IMR-90 (cell line): ENCODE results near the gene PLAAT2. TPM values are rescaled to one million over a fixed set of nuclear protein-coding genes. Genes with fewer than 3 reads are reported as not detected.
"Not testable (repeated sequence)": the region's sequence is repeated elsewhere in the genome, so short reads cannot be mapped to it uniquely, and the experiment has no call there.

Experiments used
- ATAC-seq: fragments of 200-7000 bp; cut with Tn5 transposase; 2 replicates; pipeline ENCODE4 v1.9.1; 2020; ENCODE audit warnings: low read depth, mild to moderate bottlenecking, moderate library complexity
- BruUV-seq: library from RNA; stranded (reverse); fragments of 400-500 nt; replicated peaks from 2 replicates; lab custom pipeline; 2021; lab: Mats Ljungman, UMichigan
- CTCF ChIA-PET: fragments of 300-600 bp; formaldehyde crosslinking; extraction: SDS; loops from one replicate; lab custom pipeline; 2021; ENCODE audit warnings: antibody characterized with exemption; lab: Yijun Ruan, JAX
- POLR2A ChIA-PET: fragments of 300-600 bp; sonication (Branson Sonifier 250); formaldehyde crosslinking; loops from one replicate; lab custom pipeline; 2022; ENCODE audit warnings: antibody characterized with exemption; ENCODE audit not compliant: unreplicated experiment; lab: Charles Lee
- DNase-seq: peaks from one replicate; pipeline ENCODE4 v3.0.0; 2013
- H2AFZ ChIP-seq: replicated peaks from 2 replicates; pipeline ENCODE3; 2013; ENCODE audit warnings: low read length, mild to moderate bottlenecking; ENCODE audit not compliant: poor library complexity
- H2AK5ac ChIP-seq: 2 replicates; pipeline ENCODE4 v1.6.1; 2013; ENCODE audit warnings: low read depth, low read length, inconsistent platforms
- H2AK9ac ChIP-seq: replicated peaks from 2 replicates; pipeline ENCODE3; 2013; ENCODE audit warnings: mild to moderate bottlenecking, low read depth, low read length, moderate library complexity; ENCODE audit not compliant: poor library complexity
- H2BK120ac ChIP-seq: 2 replicates; pipeline ENCODE4 v1.6.1; 2013; ENCODE audit warnings: low read depth, low read length, inconsistent platforms
- H2BK15ac ChIP-seq: 3 replicates; pipeline ENCODE4 v1.6.1; 2013; ENCODE audit warnings: low read depth, low read length, inconsistent platforms
- H2BK20ac ChIP-seq: 2 replicates; pipeline ENCODE4 v1.6.1; 2013; ENCODE audit warnings: low read depth, mild to moderate bottlenecking, inconsistent platforms, low read length, moderate library complexity
- H2BK5ac ChIP-seq: 2 replicates; pipeline ENCODE4 v1.6.1; 2013; ENCODE audit warnings: mild to moderate bottlenecking, low read depth, low read length, inconsistent platforms; ENCODE audit not compliant: poor library complexity, severe bottlenecking
- H3K14ac ChIP-seq: replicated peaks from 2 replicates; pipeline ENCODE4 v1.6.1; 2013; ENCODE audit warnings: low read depth, low read length, inconsistent platforms
- H3K18ac ChIP-seq: 2 replicates; pipeline ENCODE4 v1.6.1; 2013; ENCODE audit warnings: low read depth, low read length, control low read depth
- H3K23ac ChIP-seq: 2 replicates; pipeline ENCODE4 v1.6.1; 2013; ENCODE audit warnings: low read depth, low read length, inconsistent platforms
- H3K27ac ChIP-seq: 2 replicates; pipeline ENCODE4 v1.5.1; 2013; ENCODE audit warnings: mild to moderate bottlenecking, control low read depth, low read length; ENCODE audit not compliant: insufficient read depth
- H3K27me3 ChIP-seq: 2 replicates; pipeline ENCODE4 v1.6.1; 2013; ENCODE audit warnings: low read length; ENCODE audit not compliant: control insufficient read depth, insufficient read depth
- H3K36me3 ChIP-seq: 2 replicates; pipeline ENCODE4 v1.6.1; 2013; ENCODE audit warnings: low read length, mixed read lengths; ENCODE audit not compliant: control insufficient read depth, insufficient read depth
- H3K4ac ChIP-seq: 2 replicates; pipeline ENCODE4 v1.6.1; 2013; ENCODE audit warnings: low read depth, low read length, inconsistent platforms
- H3K4me1 ChIP-seq: 2 replicates; pipeline ENCODE4 v1.6.1; 2013; ENCODE audit warnings: low read length, mixed read lengths; ENCODE audit not compliant: control insufficient read depth, insufficient read depth
- H3K4me2 ChIP-seq: 2 replicates; pipeline ENCODE4 v1.6.1; 2013; ENCODE audit warnings: low read depth, mild to moderate bottlenecking, control low read depth, low read length, moderate library complexity
- H3K4me3 ChIP-seq: 2 replicates; pipeline ENCODE4 v1.5.1; 2013; ENCODE audit warnings: low read depth, mild to moderate bottlenecking, control low read depth, low read length, moderate library complexity; ENCODE audit not compliant: insufficient read depth
- H3K56ac ChIP-seq: 2 replicates; pipeline ENCODE4 v1.6.1; 2013; ENCODE audit warnings: low read length, inconsistent platforms; ENCODE audit not compliant: insufficient read depth; ENCODE audit errors: extremely low read depth
- H3K79me1 ChIP-seq, 2 experiments: 2 replicates each; pipeline ENCODE4 v1.6.1; 2013; ENCODE audit warnings: low read length in 2 of 2, inconsistent platforms in 1 of 2, low read depth in 1 of 2
- H3K9ac ChIP-seq: 2 replicates; pipeline ENCODE4 v1.6.1; 2013; ENCODE audit warnings: low read depth, low read length, control low read depth
- H3K9me1 ChIP-seq: 2 replicates; pipeline ENCODE4 v1.6.1; 2013; ENCODE audit warnings: low read length, inconsistent platforms; ENCODE audit not compliant: insufficient read depth
- H3K9me3 ChIP-seq: 2 replicates; pipeline ENCODE4 v1.6.1; 2013; ENCODE audit warnings: low read length; ENCODE audit not compliant: control insufficient read depth, insufficient read depth
- H4K20me1 ChIP-seq: 2 replicates; pipeline ENCODE4 v1.6.1; 2013; ENCODE audit warnings: low read length, inconsistent platforms; ENCODE audit not compliant: insufficient read depth
- H4K5ac ChIP-seq: 2 replicates; pipeline ENCODE4 v1.6.1; 2013; ENCODE audit warnings: mild to moderate bottlenecking, low read depth, low read length, control low read depth
- H4K8ac ChIP-seq, 2 experiments: 2 replicates each; pipeline ENCODE4 v1.6.1; 2013; ENCODE audit warnings: low read depth in 2 of 2, low read length in 2 of 2, control low read depth in 1 of 2, inconsistent platforms in 1 of 2
- H4K91ac ChIP-seq: 2 replicates; pipeline ENCODE4 v1.6.1; 2013; ENCODE audit warnings: low read depth, low read length, inconsistent platforms; ENCODE audit not compliant: insufficient read depth
- WGBS, 2 experiments: methylation state at CpG; one replicate each; pipeline versions ENCODE4 v1.1.5 to v1.1.7; 2013; ENCODE audit warnings: missing lambda C conversion rate in 2 of 2; ENCODE audit not compliant: insufficient read length in 1 of 2; ENCODE audit errors: extremely low coverage in 2 of 2; 5-methylcytosine and 5-hydroxymethylcytosine counted together
- dilution Hi-C: fragments of 300-500 bp; cut with HindIII; formaldehyde crosslinking; loops from one replicate; pipeline ENCODE4 v1.14.3; 2018; ENCODE audit warnings: low sequenced_read_pairs; ENCODE audit not compliant: unreplicated experiment
- in situ Hi-C: fragments of 300-500 bp; cut with MboI; formaldehyde crosslinking; loops from 3 replicates; pipeline ENCODE4 v1.14.3; 2019; ENCODE audit warnings: low sequenced_read_pairs, inconsistent platforms, mixed read lengths
- intact Hi-C: fragments of 100-400 bp; cut with micrococcal nuclease; formaldehyde crosslinking; loops from 2 replicates; pipeline ENCODE4 v1.10.0; 2022
- polyA plus RNA-seq, 3 experiments: library from polyadenylated mRNA; depleted of rRNA; stranded (reverse); fragments of >200 nt; gene quantifications; 2 replicates each; pipeline ENCODE4 v1.2.3, GENCODE V29; 2012; ENCODE audit warnings: low replicate concordance in 1 of 3
- total RNA-seq: library from RNA; depleted of rRNA; stranded (reverse); fragments of >200 nt; gene quantifications from 2 replicates; pipeline ENCODE4 v1.2.3, GENCODE V29; 2012

PLAAT2 gene
- total and polyA plus RNA-seq, 2 of the 4 experiments (the other 2 are of a cell fraction), result not detected

- intact Hi-C loops, BruUV-seq, H3K9me3 ChIP-seq, H3K18ac ChIP-seq, H2BK20ac ChIP-seq, DNase-seq, H2BK5ac ChIP-seq, H4K20me1 ChIP-seq, H3K9ac ChIP-seq, H2BK120ac ChIP-seq, H2AK9ac ChIP-seq, H3K9me1 ChIP-seq, H3K23ac ChIP-seq, ATAC-seq, dilution Hi-C loops, H3K4me2 ChIP-seq, H4K91ac ChIP-seq, H2AK5ac ChIP-seq, CTCF ChIA-PET, H3K56ac ChIP-seq, H3K79me1 ChIP-seq, H2AFZ ChIP-seq, in situ Hi-C loops, H2BK15ac ChIP-seq, POLR2A ChIA-PET, H3K27me3 ChIP-seq, H3K4ac ChIP-seq, H4K8ac ChIP-seq, H3K36me3 ChIP-seq, H3K14ac ChIP-seq, H4K5ac ChIP-seq, H3K4me1 ChIP-seq, H3K4me3 ChIP-seq, H3K27ac ChIP-seq: not testable (repeated sequence)
- WGBS, 2 experiments, result 0% methylated on average over 1 of the region's 3 CpGs; no CpG with 5 or more reads in 1 of the 2 experiments
These were observed 34.4 kb downstream of the PLAAT2 start for GRCh38 chr11:63528729-63529278.

- H3K4me3 ChIP-seq, H2AFZ ChIP-seq, H3K4ac ChIP-seq, CTCF ChIA-PET, H4K91ac ChIP-seq, H3K18ac ChIP-seq, H2BK5ac ChIP-seq, H4K8ac ChIP-seq, H3K9me1 ChIP-seq, H3K27ac ChIP-seq, H3K27me3 ChIP-seq, in situ Hi-C loops, H4K5ac ChIP-seq, dilution Hi-C loops, H3K36me3 ChIP-seq, H2AK5ac ChIP-seq, intact Hi-C loops, H2BK120ac ChIP-seq, H3K9ac ChIP-seq, H3K23ac ChIP-seq, H3K9me3 ChIP-seq, POLR2A ChIA-PET, H4K20me1 ChIP-seq, H2BK15ac ChIP-seq, BruUV-seq, H3K4me1 ChIP-seq, H2AK9ac ChIP-seq, DNase-seq, H3K4me2 ChIP-seq, H3K56ac ChIP-seq, ATAC-seq, H3K79me1 ChIP-seq, H2BK20ac ChIP-seq, H3K14ac ChIP-seq: not testable (repeated sequence)
- no CpG with 5 or more reads among the region's 11 CpGs for WGBS, 2 experiments
These were observed 35.0 kb downstream of the PLAAT2 start for GRCh38 chr11:63528156-63528555.
